Colonic mucosa (tissue), 4 donors: ENCODE results near the gene PTGIS. TPM values are rescaled to one million over a fixed set of nuclear protein-coding genes. Genes with fewer than 3 reads are reported as not detected.

Experiments used
- DNase-seq: peaks from one replicate; pipeline ENCODE4 v3.0.0-alpha.2; 2020
- H3K27ac ChIP-seq: fragments of 200-600 bp; one replicate; pipeline ENCODE4 v1.8.0; 2021
- H3K27me3 ChIP-seq: fragments of 200-600 bp; one replicate; pipeline ENCODE4 v1.8.0; 2021
- H3K36me3 ChIP-seq: fragments of 200-600 bp; one replicate; pipeline ENCODE4 v1.8.0; 2021
- H3K4me1 ChIP-seq: fragments of 200-600 bp; one replicate; pipeline ENCODE4 v1.8.0; 2021; ENCODE audit warnings: mild to moderate bottlenecking
- H3K4me3 ChIP-seq: fragments of 200-600 bp; one replicate; pipeline ENCODE4 v1.8.0; 2021
- H3K9ac ChIP-seq, 2 donors: one replicate each; pipeline ENCODE4 v1.7.0; 2013; ENCODE audit warnings: control low read depth in 2 of 2, low read depth in 2 of 2, low read length in 2 of 2
- H3K9me3 ChIP-seq: fragments of 200-600 bp; one replicate; pipeline ENCODE4 v1.8.0; 2021
- CTCF ChIP-seq: fragments of 200-600 bp; IDR thresholded peaks from one replicate; pipeline ENCODE4 v1.8.0; 2022; ENCODE audit warnings: antibody characterized with exemption, mild to moderate bottlenecking
- intact Hi-C: fragments of 100-400 bp; cut with DNase I; formaldehyde crosslinking; loops from one replicate; pipeline ENCODE4 v1.14.1; 2022
- total RNA-seq, 2 donors: library from RNA; stranded (reverse); fragmentation: NEBNext Ultra II Directional in 1 of 2; extraction: Animal tissue kit (Norgen Biotek cat#: 25700) in 1 of 2; gene quantifications; one replicate each; pipeline ENCODE4 v1.2.1, GENCODE V29; 2021
- donor health status: healthy.
- donor health status: DM: no; HTN: no; CAD: no.
- donor health status: DM: no; HTN: no; CAD: no.

The PTGIS gene
- total RNA-seq, 2 donors from 2014 or later, result 0.94 to 8.0 TPM

GRCh38 chr20:49557449-49557848, 10.5 kb downstream of the PTGIS start:
- Histone ChIP-seq H3K9me3 (no peaks in the 10 kb centered on the region), H3K27me3 (no peaks in the 10 kb centered on the region), H3K27ac (no peak overlapping the region), H3K4me3 (no peak overlapping the region), H3K9ac (no peak overlapping the region), H3K4me1 (peaks cover 2% of the 10 kb centered on the region), H3K36me3 (no peaks in the 10 kb centered on the region)
- no peak for DNase-seq
- TF ChIP-seq CTCF, result no peak
- intact Hi-C loops, result no loop called here

- Histone ChIP-seq H3K9ac (no peak overlapping the region), H3K4me1 (peaks cover 7% of the 10 kb centered on the region), H3K4me3 (no peak overlapping the region), H3K9me3 (no peaks in the 10 kb centered on the region), H3K27me3 (no peaks in the 10 kb centered on the region), H3K36me3 (no peaks in the 10 kb centered on the region), H3K27ac (no peak overlapping the region)
- DNase-seq, result no peak
- intact Hi-C loops, result no loop called here
- no peak for TF ChIP-seq CTCF
Observed at GRCh38 chr20:49556621-49557020, 11.3 kb downstream of the PTGIS start.

GRCh38 chr20:49549801-49550551, 18.0 kb downstream of the PTGIS start:
- H3K9ac ChIP-seq, result no peak overlapping the region
- no peaks in the 10 kb centered on the region for H3K27me3 ChIP-seq
- H3K36me3 ChIP-seq, result no peaks in the 10 kb centered on the region
- no peak overlapping the region for H3K27ac ChIP-seq
- H3K4me3 ChIP-seq, result no peak overlapping the region
- H3K4me1 ChIP-seq, result peaks cover 7% of the 10 kb centered on the region
- TF ChIP-seq CTCF, result no peak
- DNase-seq, result no peak
- no peaks in the 10 kb centered on the region for H3K9me3 ChIP-seq
- intact Hi-C loops, result no loop called here

- DNase-seq, result no peak
- Histone ChIP-seq H3K4me1 (peaks cover 7% of the 10 kb centered on the region), H3K36me3 (no peaks in the 10 kb centered on the region), H3K4me3 (no peak overlapping the region), H3K9me3 (no peaks in the 10 kb centered on the region), H3K27ac (no peak overlapping the region), H3K27me3 (no peaks in the 10 kb centered on the region), H3K9ac (no peak overlapping the region)
- intact Hi-C loops, result no loop called here
- TF ChIP-seq CTCF, result no peak
Observed at GRCh38 chr20:49548371-49548947, 19.5 kb downstream of the PTGIS start.

- Histone ChIP-seq H3K4me3 (no peak overlapping the region), H3K27me3 (no peaks in the 10 kb centered on the region), H3K9me3 (no peaks in the 10 kb centered on the region), H3K9ac (no peak overlapping the region), H3K27ac (no peak overlapping the region), H3K36me3 (no peaks in the 10 kb centered on the region), H3K4me1 (no peaks in the 10 kb centered on the region)
- intact Hi-C loops, result no loop called here
- no peak for TF ChIP-seq CTCF
- DNase-seq, result no peak
Observed at GRCh38 chr20:49545572-49545971, 22.4 kb downstream of the PTGIS start.
